ENCODE results near the gene DLGAP1.

Gene DLGAP1

GRCh38 chr18:3864669-3865298, 590.3 kb downstream of the DLGAP1 start:
- Histone ChIP-seq H3K36me3 (ENCODE audit: low read length) (no peaks in the 10 kb centered on the region), H2AFZ (ENCODE audit: low read depth, low read length, severe bottlenecking) (no peak overlapping the region), H3K79me2 (ENCODE audit: insufficient read depth, low read length) (no peaks in the 10 kb centered on the region), H3K9me2 (replicated peaks; ENCODE audit: insufficient read depth, low read length) (no peaks in the 10 kb centered on the region), H3K27ac (ENCODE audit: low read depth, low read length) (no peak overlapping the region), H3K9me3 (ENCODE audit: insufficient read depth, low read length) (no peaks in the 10 kb centered on the region), H3K9ac (ENCODE audit: low read length) (no peak overlapping the region), H3K4me2 (ENCODE audit: low read depth, low read length, poor library complexity, severe bottlenecking) (no peak overlapping the region), H3K27me3 (ENCODE audit: low read length) (no peaks in the 10 kb centered on the region), H3F3A (ENCODE audit: insufficient read depth) (no peaks in the 10 kb centered on the region), H4K20me1 (ENCODE audit: low read depth, low read length) (no peaks in the 10 kb centered on the region), H3K4me3 (ENCODE audit: insufficient read depth, low read length, poor library complexity, severe bottlenecking) (no peak overlapping the region)
- TF ChIP-seq EZH2phosphoT487 (conservative IDR thresholded peaks at IDR 0.05; ENCODE audit: low read length) (no peak), CTCF (IDR thresholded peaks at IDR 0.05; ENCODE audit: insufficient read depth, low read length, poor library complexity, severe bottlenecking) (no peak)

- no peaks in the 10 kb centered on the region for H3F3A ChIP-seq (ENCODE audit: insufficient read depth)
- no peak overlapping the region for H3K4me2 ChIP-seq (ENCODE audit: low read depth, low read length, poor library complexity, severe bottlenecking)
- H3K36me3 ChIP-seq (ENCODE audit: low read length), result no peaks in the 10 kb centered on the region
- H3K4me3 ChIP-seq (ENCODE audit: insufficient read depth, low read length, poor library complexity, severe bottlenecking), result no peak overlapping the region
- no peaks in the 10 kb centered on the region for H3K79me2 ChIP-seq (ENCODE audit: insufficient read depth, low read length)
- TF ChIP-seq CTCF (IDR thresholded peaks at IDR 0.05; ENCODE audit: insufficient read depth, low read length, poor library complexity, severe bottlenecking) (no peak), EZH2phosphoT487 (conservative IDR thresholded peaks at IDR 0.05; ENCODE audit: low read length) (no peak)
- no peaks in the 10 kb centered on the region for H3K27me3 ChIP-seq (ENCODE audit: low read length)
- no peaks in the 10 kb centered on the region for H3K9me2 ChIP-seq (replicated peaks; ENCODE audit: insufficient read depth, low read length)
- H4K20me1 ChIP-seq (ENCODE audit: low read depth, low read length), result no peaks in the 10 kb centered on the region
- H3K9ac ChIP-seq (ENCODE audit: low read length), result no peak overlapping the region
- H2AFZ ChIP-seq (ENCODE audit: low read depth, low read length, severe bottlenecking), result no peak overlapping the region
- H3K27ac ChIP-seq (ENCODE audit: low read depth, low read length), result no peak overlapping the region
- H3K9me3 ChIP-seq (ENCODE audit: insufficient read depth, low read length), result no peaks in the 10 kb centered on the region
Observed at GRCh38 chr18:3863593-3863992, 591.5 kb downstream of the DLGAP1 start.

GRCh38 chr18:3863006-3863405, 592.1 kb downstream of the DLGAP1 start:
- Histone ChIP-seq H3K9me3 (ENCODE audit: insufficient read depth, low read length) (no peaks in the 10 kb centered on the region), H3K4me3 (ENCODE audit: insufficient read depth, low read length, poor library complexity, severe bottlenecking) (no peak overlapping the region), H4K20me1 (ENCODE audit: low read depth, low read length) (no peaks in the 10 kb centered on the region), H3K9me2 (replicated peaks; ENCODE audit: insufficient read depth, low read length) (no peaks in the 10 kb centered on the region), H3K27ac (ENCODE audit: low read depth, low read length) (no peak overlapping the region), H3K79me2 (ENCODE audit: insufficient read depth, low read length) (no peaks in the 10 kb centered on the region), H3K9ac (ENCODE audit: low read length) (no peak overlapping the region), H3K4me2 (ENCODE audit: low read depth, low read length, poor library complexity, severe bottlenecking) (no peak overlapping the region), H3F3A (ENCODE audit: insufficient read depth) (no peaks in the 10 kb centered on the region), H3K36me3 (ENCODE audit: low read length) (no peaks in the 10 kb centered on the region), H2AFZ (ENCODE audit: low read depth, low read length, severe bottlenecking) (no peak overlapping the region), H3K27me3 (ENCODE audit: low read length) (no peaks in the 10 kb centered on the region)
- no peak for TF ChIP-seq EZH2phosphoT487 (conservative IDR thresholded peaks at IDR 0.05; ENCODE audit: low read length)

- H4K20me1 ChIP-seq (ENCODE audit: low read depth, low read length), result no peaks in the 10 kb centered on the region
- no peaks in the 10 kb centered on the region for H3K9me3 ChIP-seq (ENCODE audit: insufficient read depth, low read length)
- H3F3A ChIP-seq (ENCODE audit: insufficient read depth), result no peaks in the 10 kb centered on the region
- no peaks in the 10 kb centered on the region for H3K79me2 ChIP-seq (ENCODE audit: insufficient read depth, low read length)
- no peaks in the 10 kb centered on the region for H3K36me3 ChIP-seq (ENCODE audit: low read length)
- no peaks in the 10 kb centered on the region for H3K27me3 ChIP-seq (ENCODE audit: low read length)
- H2AFZ ChIP-seq (ENCODE audit: low read depth, low read length, severe bottlenecking), result no peak overlapping the region
- TF ChIP-seq EZH2phosphoT487 (conservative IDR thresholded peaks at IDR 0.05; ENCODE audit: low read length) (no peak), CTCF (IDR thresholded peaks at IDR 0.05; ENCODE audit: insufficient read depth, low read length, poor library complexity, severe bottlenecking) (no peak)
- H3K9ac ChIP-seq (ENCODE audit: low read length), result no peak overlapping the region
- H3K27ac ChIP-seq (ENCODE audit: low read depth, low read length), result no peak overlapping the region
- H3K9me2 ChIP-seq (replicated peaks; ENCODE audit: insufficient read depth, low read length), result no peaks in the 10 kb centered on the region
- H3K4me3 ChIP-seq (ENCODE audit: insufficient read depth, low read length, poor library complexity, severe bottlenecking), result no peak overlapping the region
- H3K4me2 ChIP-seq (ENCODE audit: low read depth, low read length, poor library complexity, severe bottlenecking), result no peak overlapping the region
Observed at GRCh38 chr18:3861495-3861894, 593.6 kb downstream of the DLGAP1 start.
